ENCODE results near the gene FUT7. TPM values are rescaled to one million over a fixed set of nuclear protein-coding genes. Genes with fewer than 3 reads are reported as not detected.

Gene FUT7
- total and polyA plus RNA-seq, 2 of the 13 experiments (the other 11 are each of a cell fraction or from before 2014, with no cell fraction given): 0.05 TPM; not detected in 1

GRCh38 chr9:137070201-137070905, 38.5 kb upstream of the FUT7 start, which contains the start of gene SAPCD2:
Gene SAPCD2, minus strand, starts transcription at chr9:137070557. Its CDS starts 97 bp downstream, at chr9:137070460.
- CTCF ChIA-PET (ENCODE audit: low intra/inter-chr PET ratio, low total read pairs): no interaction called here
- Histone ChIP-seq H2AFZ (ENCODE audit: low read length) (no peak within 1 kb of the TSS), H3K9me3 (ENCODE audit: low read length) (no peaks in the 10 kb centered on the region), H3K9ac (ENCODE audit: insufficient read depth, low read depth, low read length) (peak within 1 kb of the TSS; percentile 67), H3K27me3 (ENCODE audit: control insufficient read depth in 1 of 2, insufficient read depth in 2 of 2, low read length in 2 of 2) (no peaks in the 10 kb centered on the region; a peak in 1 of 5 replicates), H3K4me3 (replicated peaks in 1 of 3; ENCODE audit: insufficient read depth in 1 of 3, low read depth in 2 of 3, low read length in 3 of 3) (peak within 1 kb of the TSS; percentile 58 to 88 (median 74)), H4K20me1 (ENCODE audit: insufficient read depth, low read length) (peaks cover 7% of the 10 kb centered on the region; the same call in 1 of the 2 replicates), H3K4me2 (ENCODE audit: low read depth, low read length) (peak within 1 kb of the TSS; percentile 96), H3K27ac (ENCODE audit: extremely low read length, insufficient read depth, low read length) (peak within 1 kb of the TSS; percentile 70), H3K36me3 (replicated peaks in 1 of 2; ENCODE audit: control insufficient read depth in 1 of 2, insufficient read depth in 2 of 2, low read length in 2 of 2) (peaks cover 3 to 5% of the 10 kb centered on the region in 2 experiments; a peak in 1 of 5 replicates), H3K4me1 (ENCODE audit: insufficient read depth, low read length) (peaks cover 57% of the 10 kb centered on the region), H3K79me2 (ENCODE audit: insufficient read depth, low read length) (peaks cover 13% of the 10 kb centered on the region)
- 0% methylated on average over 24 of the region's 74 CpGs for WGBS (ENCODE audit: low lambda C conversion rate)
- FAIRE-seq (peak; percentile 76), DNase-seq (ENCODE audit: low spot score) (peak; percentile 88), ATAC-seq (peak; percentile 81)
- in situ Hi-C loops (cut with HindIII; ENCODE audit: extremely low pct_ligation_motif_present, low pct_unique_long_range_greater_than_20kb): no loop called here
- POLR2A ChIA-PET: interaction anchor here (0.6 to 6.0 kb wide), 16 partner anchors 10 to 589 kb away, joined by 3 to 105 read pairs (median 4); partner anchors contain the start of genes ENTPD2, MAN1B1, SSNA1 and TMEM141
- BruUV-seq (replicated peaks): TSS peak; percentile 58
- intact Hi-C loops (cut with micrococcal nuclease; ENCODE audit: unreplicated experiment): no loop called here
- TF ChIP-seq MYC (CRISPR knock-in tag; IDR thresholded peaks at IDR 0.05; ENCODE audit: borderline replicate concordance) (peak; percentile 53), REPIN1 (CRISPR knock-in tag; IDR thresholded peaks at IDR 0.05; ENCODE audit: borderline replicate concordance, low read depth) (0 out of 2 replicates have a peak, but pooled peaks have one; percentile 19), ZFP1 (CRISPR knock-in tag; IDR thresholded peaks at IDR 0.05) (no peak), ZNF615 (CRISPR knock-in tag; IDR thresholded peaks at IDR 0.05; ENCODE audit: borderline replicate concordance) (no peak), ZNF761 (CRISPR knock-in tag; conservative IDR thresholded peaks at IDR 0.05) (0 out of 2 replicates have a peak, but pooled peaks have one; percentile 23), SP4 (CRISPR knock-in tag; IDR thresholded peaks at IDR 0.05) (0 out of 2 replicates have a peak, but pooled peaks have one; percentile 27), ZBED4 (CRISPR knock-in tag; IDR thresholded peaks at IDR 0.05; ENCODE audit: borderline replicate concordance) (peak; percentile 72), HES4 (CRISPR knock-in tag; IDR thresholded peaks at IDR 0.05; ENCODE audit: borderline replicate concordance) (no peak; the same call in 1 of the 2 replicates), ZNF777 (CRISPR knock-in tag; IDR thresholded peaks at IDR 0.05) (peak; percentile 81), MTF2 (CRISPR knock-in tag; IDR thresholded peaks at IDR 0.05; ENCODE audit: borderline replicate concordance) (no peak), DMAP1 (CRISPR knock-in tag; IDR thresholded peaks at IDR 0.05) (peak; percentile 42; the same call in 1 of the 2 replicates), TFDP1 (CRISPR knock-in tag; IDR thresholded peaks at IDR 0.05; ENCODE audit: borderline replicate concordance) (peak; percentile 60; the same call in 1 of the 2 replicates), ZMAT3 (CRISPR knock-in tag; conservative IDR thresholded peaks at IDR 0.05) (0 out of 2 replicates have a peak, but pooled peaks have one; percentile 35), IRX3 (CRISPR knock-in tag; IDR thresholded peaks at IDR 0.05; ENCODE audit: borderline replicate concordance, low read depth) (0 out of 2 replicates have a peak, but pooled peaks have one; percentile 20)
